Fibroblast of lung (primary cell): ENCODE measurements around the gene ARSG. TPM values are rescaled to one million over a fixed set of nuclear protein-coding genes. Genes with fewer than 3 reads are reported as not detected.

Experiments
- DNase-seq, 2 donors: peaks; one replicate each; pipeline versions ENCODE4 v3.0.0 to v3.0.0-alpha.2; 2010; ENCODE audit warnings: low read depth in 2 of 2
- H2AFZ ChIP-seq: 2 replicates; pipeline ENCODE4 v1.5.1; 2012; ENCODE audit warnings: low read length, control low read depth, inconsistent platforms
- H3K27ac ChIP-seq: 2 replicates; pipeline ENCODE4 v1.5.1; 2011; ENCODE audit warnings: low read length, control low read depth; ENCODE audit not compliant: insufficient read depth
- H3K27me3 ChIP-seq: 2 replicates; pipeline ENCODE4 v1.5.1; 2011; ENCODE audit warnings: mild to moderate bottlenecking, low read length; ENCODE audit not compliant: control insufficient read depth, insufficient read depth
- H3K36me3 ChIP-seq: 2 replicates; pipeline ENCODE4 v1.5.1; 2011; ENCODE audit warnings: low read length; ENCODE audit not compliant: control insufficient read depth, insufficient read depth
- H3K4me1 ChIP-seq: 2 replicates; pipeline ENCODE4 v1.5.1; 2011; ENCODE audit warnings: low read length; ENCODE audit not compliant: control insufficient read depth, insufficient read depth; ENCODE audit errors: extremely low read depth
- H3K4me2 ChIP-seq: 2 replicates; pipeline ENCODE4 v1.5.1; 2011; ENCODE audit warnings: low read length, control low read depth; ENCODE audit not compliant: insufficient read depth; ENCODE audit errors: extremely low read depth
- H3K4me3 ChIP-seq, 4 experiments: fragments of 200-600 bp in 1 of 4; sonication (generic) in 1 of 4; replicated peaks in 1 of 4; 2 replicates each; pipeline ENCODE4 v1.5.1; 2011 to 2016; ENCODE audit warnings: low read length in 4 of 4, low read depth in 3 of 4, mild to moderate bottlenecking in 3 of 4, control low read depth in 2 of 4, inconsistent platforms in 1 of 4, mixed read lengths in 1 of 4; ENCODE audit not compliant: insufficient read depth in 1 of 4; ENCODE audit errors: control extremely low read depth in 1 of 4
- H3K79me2 ChIP-seq: 2 replicates; pipeline ENCODE4 v1.5.1; 2012; ENCODE audit warnings: mild to moderate bottlenecking, low read length, inconsistent platforms; ENCODE audit not compliant: control insufficient read depth, insufficient read depth
- H3K9ac ChIP-seq: 2 replicates; pipeline ENCODE4 v1.5.1; 2011; ENCODE audit warnings: mild to moderate bottlenecking, low read length, control low read depth; ENCODE audit not compliant: insufficient read depth
- H3K9me3 ChIP-seq: 2 replicates; pipeline ENCODE4 v1.5.1; 2012; ENCODE audit warnings: low read depth, low read length; ENCODE audit not compliant: control insufficient read depth, insufficient read depth
- H4K20me1 ChIP-seq: 2 replicates; pipeline ENCODE4 v1.5.1; 2011; ENCODE audit warnings: low read length; ENCODE audit not compliant: control insufficient read depth, insufficient read depth; ENCODE audit errors: extremely low read depth
- EZH2 ChIP-seq: IDR thresholded peaks from 2 replicates; pipeline ENCODE4 v1.5.1; 2012; ENCODE audit warnings: low read length, control low read depth, mild to moderate bottlenecking; ENCODE audit errors: missing control alignments
- polyA plus RNA-seq, 2 donors: library from polyadenylated mRNA; depleted of rRNA in 1 of 2; stranded (reverse) in 1 of 2; unstranded in 1 of 2; fragments of >200 nt; gene quantifications; 2 replicates each; pipeline ENCODE4 v1.2.1, GENCODE V29; 2011 to 2012; ENCODE audit warnings: missing spikeins in 1 of 2
- total RNA-seq: library from RNA; depleted of rRNA; stranded (reverse); fragments of >200 nt; gene quantifications from 2 replicates; pipeline ENCODE4 v1.2.1, GENCODE V29; 2014
- TF ChIP-seq, protein P1 (sequence below), 2 donors: IDR thresholded peaks in 1 of 2; conservative IDR thresholded peaks in 1 of 2; 1 replicate in 1 of 2; 2 replicates in 1 of 2; pipeline ENCODE4 v1.5.1; 2011 to 2012; ENCODE audit warnings: low read length in 2 of 2, control low read depth in 1 of 2, inconsistent platforms in 1 of 2, low read depth in 1 of 2, mild to moderate bottlenecking in 1 of 2

Gene ARSG
- total and polyA plus RNA-seq, 2 donors (not counting 1 experiment from before 2014, with no cell fraction given): 3.5 to 8.1 TPM

DNA sequence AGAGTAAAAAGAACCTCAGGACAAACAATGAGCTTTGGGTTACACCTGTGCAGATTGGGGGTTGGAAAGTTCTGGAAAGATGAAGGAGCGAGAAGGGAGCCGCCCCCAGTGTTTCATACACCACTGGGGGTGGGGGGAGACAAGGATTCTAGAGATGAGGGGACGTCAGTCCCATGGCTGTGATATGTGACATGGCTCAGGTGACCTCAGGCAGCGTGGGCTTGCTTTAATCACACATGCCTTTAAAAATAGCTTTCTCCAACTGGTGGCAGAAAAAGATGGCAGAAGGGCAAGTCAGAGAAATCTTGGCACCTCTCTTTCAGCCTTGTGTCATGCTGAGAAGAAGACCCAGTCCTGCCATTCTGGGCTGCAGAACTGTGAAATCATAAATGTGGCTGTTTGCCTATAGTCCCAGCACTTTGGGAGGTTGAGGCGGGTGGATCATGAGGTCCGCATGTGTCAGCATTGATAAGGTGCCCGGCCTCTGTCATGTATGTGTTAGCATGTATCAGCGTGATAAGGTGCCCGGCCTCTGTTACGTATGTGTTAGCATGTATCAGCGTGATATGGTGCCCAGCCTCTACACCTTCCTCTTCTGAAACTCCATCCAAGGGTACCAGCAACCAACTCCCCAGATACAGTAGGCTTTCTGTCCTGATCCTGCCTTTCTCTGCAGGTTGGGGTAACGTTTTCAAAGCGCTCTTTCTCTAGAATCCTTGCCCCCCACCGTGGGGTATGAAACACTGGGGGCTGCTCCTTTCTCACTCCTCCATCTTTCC is 141.0 kb downstream of the ARSG start:
- DNase-seq: no peak
- peaks cover 38% of the 10 kb centered on the region for H3K36me3 ChIP-seq
- peaks cover 6% of the 10 kb centered on the region for H3K4me1 ChIP-seq
- no peaks in the 10 kb centered on the region for H3K27me3 ChIP-seq
- no peak overlapping the region for H3K4me2 ChIP-seq
- H3K79me2 ChIP-seq: no peaks in the 10 kb centered on the region
- H4K20me1 ChIP-seq: no peaks in the 10 kb centered on the region
- H3K4me3 ChIP-seq: no peak overlapping the region
- H3K27ac ChIP-seq: no peak overlapping the region
- TF ChIP-seq EZH2: no peak
- TF ChIP-seq, protein P1, sequence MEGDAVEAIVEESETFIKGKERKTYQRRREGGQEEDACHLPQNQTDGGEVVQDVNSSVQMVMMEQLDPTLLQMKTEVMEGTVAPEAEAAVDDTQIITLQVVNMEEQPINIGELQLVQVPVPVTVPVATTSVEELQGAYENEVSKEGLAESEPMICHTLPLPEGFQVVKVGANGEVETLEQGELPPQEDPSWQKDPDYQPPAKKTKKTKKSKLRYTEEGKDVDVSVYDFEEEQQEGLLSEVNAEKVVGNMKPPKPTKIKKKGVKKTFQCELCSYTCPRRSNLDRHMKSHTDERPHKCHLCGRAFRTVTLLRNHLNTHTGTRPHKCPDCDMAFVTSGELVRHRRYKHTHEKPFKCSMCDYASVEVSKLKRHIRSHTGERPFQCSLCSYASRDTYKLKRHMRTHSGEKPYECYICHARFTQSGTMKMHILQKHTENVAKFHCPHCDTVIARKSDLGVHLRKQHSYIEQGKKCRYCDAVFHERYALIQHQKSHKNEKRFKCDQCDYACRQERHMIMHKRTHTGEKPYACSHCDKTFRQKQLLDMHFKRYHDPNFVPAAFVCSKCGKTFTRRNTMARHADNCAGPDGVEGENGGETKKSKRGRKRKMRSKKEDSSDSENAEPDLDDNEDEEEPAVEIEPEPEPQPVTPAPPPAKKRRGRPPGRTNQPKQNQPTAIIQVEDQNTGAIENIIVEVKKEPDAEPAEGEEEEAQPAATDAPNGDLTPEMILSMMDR (conservative IDR thresholded peaks at IDR 0.05 in 1 of 2, IDR thresholded peaks at IDR 0.05 in 1 of 2; ENCODE audit: low read depth in 1 of 2, low read length in 2 of 2): no peak
- H2AFZ ChIP-seq: no peak overlapping the region
- no peak overlapping the region for H3K9ac ChIP-seq
- H3K9me3 ChIP-seq: no peaks in the 10 kb centered on the region

DNA sequence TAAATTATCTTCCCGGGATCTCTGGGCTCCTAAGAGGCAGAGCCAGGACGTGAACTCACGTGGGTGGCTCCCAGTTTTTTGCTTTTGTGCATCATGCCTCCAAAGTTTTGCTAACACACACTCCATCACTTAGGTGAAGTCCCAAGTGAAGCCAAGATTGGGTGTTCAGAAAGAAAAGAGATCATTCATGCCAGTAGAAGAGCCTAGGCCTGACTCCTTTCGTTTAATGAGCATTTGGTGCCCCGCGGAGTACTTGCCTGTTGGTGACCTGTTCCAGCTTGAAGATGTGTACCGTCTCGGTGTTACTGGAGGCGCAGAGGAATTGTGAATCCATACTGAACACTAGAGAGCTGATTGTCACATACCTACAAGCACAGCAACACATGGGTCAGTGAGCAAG is 141.9 kb downstream of the ARSG start:
- no peaks in the 10 kb centered on the region for H3K79me2 ChIP-seq
- H2AFZ ChIP-seq: no peak overlapping the region
- TF ChIP-seq, protein P1 (conservative IDR thresholded peaks at IDR 0.05 in 1 of 2, IDR thresholded peaks at IDR 0.05 in 1 of 2; ENCODE audit: low read depth in 1 of 2, low read length in 2 of 2): no peak
- TF ChIP-seq EZH2: no peak
- no peaks in the 10 kb centered on the region for H4K20me1 ChIP-seq
- no peak overlapping the region for H3K27ac ChIP-seq
- peaks cover 38% of the 10 kb centered on the region for H3K36me3 ChIP-seq
- no peaks in the 10 kb centered on the region for H3K9me3 ChIP-seq
- H3K4me1 ChIP-seq: peaks cover 6% of the 10 kb centered on the region
- no peak overlapping the region for H3K4me3 ChIP-seq
- H3K4me2 ChIP-seq: no peak overlapping the region
- no peak overlapping the region for H3K9ac ChIP-seq
- DNase-seq: no peak
- H3K27me3 ChIP-seq: no peaks in the 10 kb centered on the region

DNA sequence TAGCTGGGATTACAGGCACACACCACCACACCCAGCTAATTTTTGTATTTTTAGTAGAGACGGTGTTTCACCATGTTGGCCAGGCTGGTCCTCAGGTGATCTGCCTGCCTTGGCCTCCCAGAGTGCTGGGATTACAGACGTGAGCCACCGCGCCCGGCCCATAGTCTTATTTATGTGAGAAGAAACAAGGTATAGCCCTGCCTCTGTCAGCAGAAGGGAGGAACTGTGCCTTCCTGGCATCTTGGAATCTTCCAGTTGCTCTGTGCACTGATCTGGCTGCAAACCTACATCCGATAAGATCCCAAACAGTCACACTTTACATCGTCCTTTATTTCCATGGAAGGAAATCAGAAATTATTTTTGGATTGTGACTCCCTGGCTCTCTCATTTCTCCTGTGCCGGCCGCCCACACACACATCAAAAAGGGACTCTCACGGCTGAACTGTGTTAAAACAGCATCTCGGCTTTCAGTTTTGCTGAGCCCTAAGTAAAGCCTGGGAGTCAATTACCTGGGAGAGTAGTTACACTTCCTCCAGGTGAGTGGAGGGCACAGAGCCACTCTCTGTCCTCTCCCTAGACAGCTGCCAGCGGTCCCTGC is 142.7 kb downstream of the ARSG start:
- peaks cover 34% of the 10 kb centered on the region for H3K36me3 ChIP-seq
- H3K4me1 ChIP-seq: peaks cover 6% of the 10 kb centered on the region
- TF ChIP-seq, protein P1 (conservative IDR thresholded peaks at IDR 0.05 in 1 of 2, IDR thresholded peaks at IDR 0.05 in 1 of 2; ENCODE audit: low read depth in 1 of 2, low read length in 2 of 2): no peak
- no peak for TF ChIP-seq EZH2
- H3K4me2 ChIP-seq: no peak overlapping the region
- H2AFZ ChIP-seq: no peak overlapping the region
- no peaks in the 10 kb centered on the region for H3K79me2 ChIP-seq
- no peak for DNase-seq
- no peaks in the 10 kb centered on the region for H4K20me1 ChIP-seq
- H3K27me3 ChIP-seq: no peaks in the 10 kb centered on the region
- no peak overlapping the region for H3K4me3 ChIP-seq
- no peaks in the 10 kb centered on the region for H3K9me3 ChIP-seq
- no peak overlapping the region for H3K27ac ChIP-seq
- H3K9ac ChIP-seq: no peak overlapping the region
